ENCODE results near the gene C19orf85. TPM values are rescaled to one million over a fixed set of nuclear protein-coding genes. Genes with fewer than 3 reads are reported as not detected.

The C19orf85 gene
- total RNA-seq, 1 experiment from 2014 or later, result 0.23 TPM

DNA sequence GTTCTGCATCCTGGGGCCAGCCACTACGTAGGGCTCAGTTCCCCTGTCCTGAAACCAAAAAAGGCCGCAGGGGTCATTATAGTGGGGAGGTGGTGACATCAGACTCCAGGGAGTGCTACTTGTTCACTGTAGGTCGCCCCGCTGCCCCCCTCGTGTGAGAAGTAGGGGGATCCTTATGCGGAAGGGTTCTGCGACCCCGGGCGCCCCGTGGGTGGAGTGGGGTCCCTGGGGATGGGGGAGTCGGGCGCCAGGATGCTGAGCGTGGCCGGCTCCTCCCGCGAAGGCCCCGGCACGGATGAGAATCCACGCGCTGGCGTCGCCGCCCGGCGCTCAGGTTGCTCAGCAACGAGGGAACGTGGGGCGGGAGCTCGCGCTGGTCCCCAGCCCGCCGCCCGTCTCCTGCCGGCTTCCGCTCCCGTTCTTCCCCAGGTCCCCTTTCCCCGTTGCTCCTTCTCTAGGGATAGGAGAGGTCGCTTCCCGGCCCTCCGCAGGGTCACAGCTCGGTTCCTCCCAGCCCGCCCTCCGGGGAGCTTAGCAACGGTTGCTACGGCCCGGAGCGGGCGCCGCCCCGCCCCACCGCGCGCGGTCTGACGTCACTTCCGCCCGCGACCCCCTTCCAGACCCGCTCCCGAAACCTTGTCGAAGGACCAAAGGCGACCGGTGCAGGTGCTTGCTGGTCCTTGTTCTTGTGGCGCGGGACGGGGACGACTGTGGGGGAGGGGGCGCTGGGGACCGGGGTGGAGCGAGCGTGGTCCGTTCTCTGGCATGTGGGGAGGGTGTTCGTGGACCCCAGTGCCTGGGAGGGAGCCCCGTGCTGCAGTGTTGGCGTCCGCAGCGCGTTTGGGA is 20.3 kb upstream of the C19orf85 start, which contains the start of gene NAT14:
NAT14 (plus strand) TSS at position 596 of the 846 bp plus-strand sequence. CDS start 521 bp downstream, outside the sequence.
- intact Hi-C loops (cut with micrococcal nuclease), result no loop called here
- ChIA-PET POLR2A (interaction anchor here (0.8 to 3.9 kb wide), 5 partner anchors 9 to 133 kb away, joined by 3 to 46 read pairs (median 3); partner anchors contain the start of genes FIZ1 and ZNF628), CTCF (interaction anchor here (0.7 to 1.8 kb wide), 5 partner anchors 10 to 325 kb away, joined by 3 to 13 read pairs (median 8); no protein-coding TSS in a partner anchor)
- TF ChIP-seq, protein P1, sequence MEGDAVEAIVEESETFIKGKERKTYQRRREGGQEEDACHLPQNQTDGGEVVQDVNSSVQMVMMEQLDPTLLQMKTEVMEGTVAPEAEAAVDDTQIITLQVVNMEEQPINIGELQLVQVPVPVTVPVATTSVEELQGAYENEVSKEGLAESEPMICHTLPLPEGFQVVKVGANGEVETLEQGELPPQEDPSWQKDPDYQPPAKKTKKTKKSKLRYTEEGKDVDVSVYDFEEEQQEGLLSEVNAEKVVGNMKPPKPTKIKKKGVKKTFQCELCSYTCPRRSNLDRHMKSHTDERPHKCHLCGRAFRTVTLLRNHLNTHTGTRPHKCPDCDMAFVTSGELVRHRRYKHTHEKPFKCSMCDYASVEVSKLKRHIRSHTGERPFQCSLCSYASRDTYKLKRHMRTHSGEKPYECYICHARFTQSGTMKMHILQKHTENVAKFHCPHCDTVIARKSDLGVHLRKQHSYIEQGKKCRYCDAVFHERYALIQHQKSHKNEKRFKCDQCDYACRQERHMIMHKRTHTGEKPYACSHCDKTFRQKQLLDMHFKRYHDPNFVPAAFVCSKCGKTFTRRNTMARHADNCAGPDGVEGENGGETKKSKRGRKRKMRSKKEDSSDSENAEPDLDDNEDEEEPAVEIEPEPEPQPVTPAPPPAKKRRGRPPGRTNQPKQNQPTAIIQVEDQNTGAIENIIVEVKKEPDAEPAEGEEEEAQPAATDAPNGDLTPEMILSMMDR (IDR thresholded peaks at IDR 0.05; ENCODE audit: unreplicated experiment), result no peak
- Mint-ChIP-seq H3K27me3 (ENCODE audit: insufficient read depth, unreplicated experiment) (no peaks in the 10 kb centered on the region), H3K27ac (ENCODE audit: low read depth, unreplicated experiment) (peak within 1 kb of the TSS; percentile 87), H3K4me3 (ENCODE audit: unreplicated experiment) (peak within 1 kb of the TSS; percentile 69), H3K4me1 (ENCODE audit: insufficient read depth, unreplicated experiment) (peaks cover 17% of the 10 kb centered on the region), H3K36me3 (ENCODE audit: insufficient read depth, unreplicated experiment) (no peaks in the 10 kb centered on the region), H3K9me3 (ENCODE audit: unreplicated experiment) (no peaks in the 10 kb centered on the region)
- BruUV-seq (replicated peaks), result no TSS peak
- peak; percentile 50 for DNase-seq (ENCODE audit: unreplicated experiment)

DNA sequence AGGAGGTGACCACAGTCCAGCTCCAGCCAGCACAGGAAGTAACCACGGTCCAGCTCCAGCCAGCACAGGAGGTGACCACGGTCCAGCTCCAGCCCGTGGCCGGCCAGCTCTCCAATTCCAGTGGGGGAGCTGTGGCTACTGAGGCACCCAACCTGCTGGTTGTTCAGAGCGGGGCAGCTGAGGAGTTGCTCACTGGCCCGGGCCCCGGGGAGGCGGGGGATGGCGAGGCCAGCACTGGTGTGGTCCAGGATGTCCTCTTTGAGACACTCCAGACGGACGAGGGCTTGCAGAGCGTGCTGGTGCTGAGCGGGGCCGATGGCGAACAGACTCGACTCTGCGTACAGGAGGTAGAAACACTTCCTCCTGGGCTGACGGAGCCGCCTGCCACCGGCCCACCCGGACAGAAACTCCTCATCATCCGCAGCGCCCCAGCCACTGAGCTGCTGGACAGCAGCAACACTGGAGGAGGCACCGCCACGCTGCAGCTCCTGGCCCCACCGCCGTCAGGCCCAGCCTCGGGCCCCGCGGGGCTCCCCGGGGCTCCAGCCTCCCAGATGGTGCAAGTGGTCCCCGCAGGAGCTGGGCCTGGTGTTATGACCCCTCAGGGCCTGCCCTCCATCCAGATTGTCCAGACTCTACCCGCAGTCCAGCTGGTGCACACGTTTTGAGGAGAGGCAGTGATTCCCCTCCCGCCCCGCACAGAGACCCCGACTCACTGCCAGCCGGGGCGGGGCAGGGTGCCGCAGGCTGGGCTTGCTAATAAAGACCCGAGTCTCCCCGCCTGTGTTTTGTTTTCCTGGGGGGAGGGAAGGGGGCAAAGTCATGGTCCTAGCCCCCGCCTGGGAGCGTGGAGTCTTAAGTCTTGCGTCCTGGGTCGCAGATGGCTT is 19.4 kb upstream of the C19orf85 start:
- TF ChIP-seq, protein P1 (IDR thresholded peaks at IDR 0.05; ENCODE audit: unreplicated experiment), result no peak
- no peak for DNase-seq (ENCODE audit: unreplicated experiment)
- no peaks in the 10 kb centered on the region for H3K36me3 Mint-ChIP-seq (ENCODE audit: insufficient read depth, unreplicated experiment)
- H3K4me3 Mint-ChIP-seq (ENCODE audit: unreplicated experiment), result peak overlapping the region; percentile 69
- ChIA-PET CTCF (interaction anchor here (0.8 to 1.8 kb wide), 4 partner anchors 9 to 20 kb away, joined by 3 to 9 read pairs (median 6); no protein-coding TSS in a partner anchor), POLR2A (interaction anchor here (1.2 to 3.9 kb wide), 2 partner anchors 8 to 13 kb away, joined by 4 to 46 read pairs; partner anchors contain the start of gene ZNF628)
- H3K27ac Mint-ChIP-seq (ENCODE audit: low read depth, unreplicated experiment), result no peak overlapping the region
- no TSS peak for BruUV-seq (replicated peaks)
- H3K9me3 Mint-ChIP-seq (ENCODE audit: unreplicated experiment), result no peaks in the 10 kb centered on the region
- peaks cover 25% of the 10 kb centered on the region for H3K4me1 Mint-ChIP-seq (ENCODE audit: insufficient read depth, unreplicated experiment)
- no peaks in the 10 kb centered on the region for H3K27me3 Mint-ChIP-seq (ENCODE audit: insufficient read depth, unreplicated experiment)
- intact Hi-C loops (cut with micrococcal nuclease), result no loop called here

DNA sequence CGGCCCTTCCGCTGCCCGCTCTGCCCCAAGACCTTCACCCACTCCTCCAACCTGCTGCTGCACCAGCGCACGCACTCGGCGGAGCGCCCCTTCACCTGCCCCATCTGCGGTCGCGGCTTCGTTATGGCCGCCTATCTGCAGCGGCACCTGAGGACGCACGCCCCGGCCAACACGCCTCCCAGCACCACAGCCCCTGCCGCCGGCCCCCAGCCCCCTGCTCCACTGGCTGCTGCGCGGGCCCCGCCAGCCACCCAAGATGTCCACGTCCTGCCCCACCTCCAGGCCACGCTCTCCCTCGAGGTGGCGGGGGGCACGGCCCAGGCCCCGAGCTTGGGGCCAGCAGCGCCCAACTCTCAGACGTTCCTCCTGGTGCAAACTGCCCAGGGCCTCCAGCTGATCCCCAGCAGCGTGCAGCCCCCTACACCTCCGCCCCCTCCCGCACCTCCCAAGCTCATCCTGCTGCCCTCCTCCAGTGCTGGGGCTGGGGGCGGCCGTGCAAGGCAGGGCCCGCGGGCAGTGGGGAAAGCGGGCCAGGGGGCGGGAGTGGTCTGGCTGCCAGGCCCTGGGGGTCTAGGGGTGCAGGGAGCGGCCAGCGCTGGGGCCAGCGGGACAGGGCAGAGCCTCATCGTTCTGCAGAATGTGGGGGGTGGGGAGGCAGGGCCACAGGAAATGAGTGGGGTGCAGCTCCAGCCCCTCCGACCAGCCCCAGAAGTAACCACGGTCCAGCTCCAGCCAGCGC is 18.6 kb upstream of the C19orf85 start:
- no peak for DNase-seq (ENCODE audit: unreplicated experiment)
- Mint-ChIP-seq H3K27me3 (ENCODE audit: insufficient read depth, unreplicated experiment) (no peaks in the 10 kb centered on the region), H3K9me3 (ENCODE audit: unreplicated experiment) (no peaks in the 10 kb centered on the region), H3K4me3 (ENCODE audit: unreplicated experiment) (no peak overlapping the region), H3K27ac (ENCODE audit: low read depth, unreplicated experiment) (no peak overlapping the region), H3K4me1 (ENCODE audit: insufficient read depth, unreplicated experiment) (peaks cover 33% of the 10 kb centered on the region), H3K36me3 (ENCODE audit: insufficient read depth, unreplicated experiment) (no peaks in the 10 kb centered on the region)
- POLR2A ChIA-PET, result interaction anchor here (1.2 kb wide), 1 partner anchor 12 kb away, joined by 4 read pairs; no protein-coding TSS in a partner anchor
- CTCF ChIA-PET, result interaction anchor here (0.8 to 1.8 kb wide), 3 partner anchors 8 to 21 kb away, joined by 3 to 9 read pairs (median 8); no protein-coding TSS in a partner anchor
- intact Hi-C loops (cut with micrococcal nuclease), result no loop called here
- no TSS peak for BruUV-seq (replicated peaks)
- TF ChIP-seq, protein P1 (IDR thresholded peaks at IDR 0.05; ENCODE audit: unreplicated experiment), result no peak

Data from MCF 10A (cell line).